Upper lobe of left lung (tissue), 4 donors: ENCODE measurements around the gene SMURF2.

ENCODE experiments used
- POLR2AphosphoS5 ChIP-seq, 2 donors: sonication (generic); formaldehyde crosslinking; IDR thresholded peaks; one replicate each; pipeline ENCODE4 v1.5.1; 2017; ENCODE audit warnings: antibody characterized with exemption in 2 of 2
- TF ChIP-seq, protein P1 (sequence below), 6 experiments: fragments of 450-650 bp in 4 of 6; fragments of 200-600 bp in 2 of 6; sonication (generic) in 2 of 6; IDR thresholded peaks; one replicate each; pipeline ENCODE4 v1.5.1; 2016 to 2019; ENCODE audit warnings: antibody characterized with exemption in 6 of 6

GRCh38 chr17:64555281-64555680, 106.8 kb downstream of the SMURF2 start:
- TF ChIP-seq, protein P1, sequence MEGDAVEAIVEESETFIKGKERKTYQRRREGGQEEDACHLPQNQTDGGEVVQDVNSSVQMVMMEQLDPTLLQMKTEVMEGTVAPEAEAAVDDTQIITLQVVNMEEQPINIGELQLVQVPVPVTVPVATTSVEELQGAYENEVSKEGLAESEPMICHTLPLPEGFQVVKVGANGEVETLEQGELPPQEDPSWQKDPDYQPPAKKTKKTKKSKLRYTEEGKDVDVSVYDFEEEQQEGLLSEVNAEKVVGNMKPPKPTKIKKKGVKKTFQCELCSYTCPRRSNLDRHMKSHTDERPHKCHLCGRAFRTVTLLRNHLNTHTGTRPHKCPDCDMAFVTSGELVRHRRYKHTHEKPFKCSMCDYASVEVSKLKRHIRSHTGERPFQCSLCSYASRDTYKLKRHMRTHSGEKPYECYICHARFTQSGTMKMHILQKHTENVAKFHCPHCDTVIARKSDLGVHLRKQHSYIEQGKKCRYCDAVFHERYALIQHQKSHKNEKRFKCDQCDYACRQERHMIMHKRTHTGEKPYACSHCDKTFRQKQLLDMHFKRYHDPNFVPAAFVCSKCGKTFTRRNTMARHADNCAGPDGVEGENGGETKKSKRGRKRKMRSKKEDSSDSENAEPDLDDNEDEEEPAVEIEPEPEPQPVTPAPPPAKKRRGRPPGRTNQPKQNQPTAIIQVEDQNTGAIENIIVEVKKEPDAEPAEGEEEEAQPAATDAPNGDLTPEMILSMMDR (IDR thresholded peaks at IDR 0.05) = no peak
- no peak for TF ChIP-seq POLR2AphosphoS5 (IDR thresholded peaks at IDR 0.05)
